HL-60 (cell line): ENCODE data around the gene SLC6A5.

ENCODE experiments used
- CTCF ChIP-seq: IDR thresholded peaks from one replicate; pipeline ENCODE4 v1.5.1; 2011; ENCODE audit warnings: low read length, control low read depth, inconsistent platforms; ENCODE audit not compliant: insufficient read depth
- GABPA ChIP-seq: IDR thresholded peaks from 2 replicates; pipeline ENCODE4 v1.6.1; 2012; ENCODE audit warnings: low read depth
- POLR2AphosphoS5 ChIP-seq: IDR thresholded peaks from 2 replicates; pipeline ENCODE4 v1.6.1; 2012; ENCODE audit warnings: low read depth
- REST ChIP-seq: IDR thresholded peaks from 2 replicates; pipeline ENCODE4 v1.6.1; 2012; ENCODE audit warnings: low read depth; ENCODE audit not compliant: insufficient replicate concordance
- SPI1 ChIP-seq: IDR thresholded peaks from 2 replicates; pipeline ENCODE4 v1.6.1; 2012; ENCODE audit warnings: low read depth, mild to moderate bottlenecking, borderline replicate concordance

GRCh38 chr11:20589796-20590195 lies 9.6 kb upstream of the SLC6A5 start:
- TF ChIP-seq GABPA (no peak), CTCF (no peak), POLR2AphosphoS5 (no peak), REST (no peak), SPI1 (no peak)
